Peyer's patch (tissue), 4 donors: Measurements from ENCODE around the gene ANKRD34B. TPM values are rescaled to one million over a fixed set of nuclear protein-coding genes. Genes with fewer than 3 reads are reported as not detected.
"Not testable (repeated sequence)": the region's sequence is repeated elsewhere in the genome, so short reads cannot be mapped to it uniquely, and the experiment has no call there.

Experiments used
- DNase-seq, 3 donors: peaks; one replicate each; pipeline ENCODE4 v3.0.0-alpha.2; 2017 to 2019
- H3K27ac ChIP-seq, 4 donors: fragments of 200-600 bp; sonication (generic); one replicate each; pipeline ENCODE4 v1.5.1; 2016 to 2019
- H3K27me3 ChIP-seq, 2 donors: fragments of 200-600 bp; sonication (generic); one replicate each; pipeline ENCODE4 v1.5.1; 2019
- H3K36me3 ChIP-seq, 3 donors: fragments of 200-600 bp; sonication (generic); one replicate each; pipeline ENCODE4 v1.5.1; 2016 to 2019
- H3K4me1 ChIP-seq, 4 donors: fragments of 200-600 bp; sonication (generic); one replicate each; pipeline ENCODE4 v1.5.1; 2016 to 2019
- H3K4me3 ChIP-seq, 4 donors: fragments of 200-600 bp; sonication (generic); 1 replicate in 3 of 4; 2 replicates in 1 of 4; pipeline ENCODE4 v1.5.1; 2016 to 2019; ENCODE audit warnings: mild to moderate bottlenecking in 1 of 4
- H3K9me3 ChIP-seq, 4 donors: fragments of 200-600 bp; sonication (generic); one replicate each; pipeline ENCODE4 v1.5.1; 2016 to 2019; ENCODE audit warnings: mild to moderate bottlenecking in 1 of 4
- CTCF ChIP-seq, 6 experiments: fragments of 450-650 bp in 4 of 6; fragments of 200-600 bp in 2 of 6; sonication (generic) in 1 of 6; IDR thresholded peaks; one replicate each; pipeline ENCODE4 v1.5.1; 2017 to 2019; ENCODE audit warnings: antibody characterized with exemption in 6 of 6, mild to moderate bottlenecking in 3 of 6, moderate library complexity in 1 of 6
- POLR2A ChIP-seq, 2 donors: fragments of 450-650 bp; IDR thresholded peaks; one replicate each; pipeline ENCODE4 v1.5.1; 2017; ENCODE audit warnings: antibody characterized with exemption in 2 of 2, mild to moderate bottlenecking in 2 of 2, moderate library complexity in 2 of 2
- total RNA-seq, 4 donors: library from RNA; depleted of rRNA; stranded (reverse); fragments of >200 nt; gene quantifications; one replicate each; pipeline ENCODE4 v1.1.0, GENCODE V29; 2016

Gene ANKRD34B
- total RNA-seq, 4 donors from 2014 or later: not detected

- TF ChIP-seq POLR2A (IDR thresholded peaks at IDR 0.05) (no peak), CTCF (IDR thresholded peaks at IDR 0.05) (no peak)
- Histone ChIP-seq H3K27me3 (no peaks in the 10 kb centered on the region), H3K4me1 (no peaks in the 10 kb centered on the region), H3K36me3 (no peaks in the 10 kb centered on the region), H3K27ac (no peak overlapping the region), H3K9me3 (no peaks in the 10 kb centered on the region), H3K4me3 (no peak overlapping the region)
- DNase-seq: no peak
Measured at GRCh38 chr5:80584770-80585169, 14.7 kb upstream of the ANKRD34B start.

GRCh38 chr5:80580291-80580690 lies 10.2 kb upstream of the ANKRD34B start:
- H3K4me1 ChIP-seq, H3K36me3 ChIP-seq, H3K9me3 ChIP-seq, H3K27me3 ChIP-seq, DNase-seq, H3K27ac ChIP-seq, H3K4me3 ChIP-seq: not testable (repeated sequence)

GRCh38 chr5:80579050-80579449 lies 9.0 kb upstream of the ANKRD34B start:
- Histone ChIP-seq H3K27me3 (no peaks in the 10 kb centered on the region), H3K4me1 (no peaks in the 10 kb centered on the region), H3K9me3 (no peaks in the 10 kb centered on the region), H3K36me3 (no peaks in the 10 kb centered on the region), H3K27ac (no peak overlapping the region), H3K4me3 (no peak overlapping the region)
- no peak for DNase-seq
- no peak for TF ChIP-seq POLR2A (IDR thresholded peaks at IDR 0.05)
- TF ChIP-seq CTCF (IDR thresholded peaks at IDR 0.05): no peak

GRCh38 chr5:80577707-80578106 lies 7.6 kb upstream of the ANKRD34B start:
- Histone ChIP-seq H3K36me3 (no peaks in the 10 kb centered on the region), H3K27ac (no peak overlapping the region), H3K9me3 (no peaks in the 10 kb centered on the region), H3K27me3 (no peaks in the 10 kb centered on the region), H3K4me3 (no peak overlapping the region), H3K4me1 (no peaks in the 10 kb centered on the region)
- DNase-seq: no peak
- no peak for TF ChIP-seq CTCF (IDR thresholded peaks at IDR 0.05)
- no peak for TF ChIP-seq POLR2A (IDR thresholded peaks at IDR 0.05)

- H3K9me3 ChIP-seq: no peaks in the 10 kb centered on the region
- TF ChIP-seq CTCF (IDR thresholded peaks at IDR 0.05) (no peak), POLR2A (IDR thresholded peaks at IDR 0.05) (no peak)
- no peak overlapping the region for H3K4me3 ChIP-seq
- no peaks in the 10 kb centered on the region for H3K36me3 ChIP-seq
- H3K4me1 ChIP-seq: no peaks in the 10 kb centered on the region
- H3K27me3 ChIP-seq: no peaks in the 10 kb centered on the region
- H3K27ac ChIP-seq: no peak overlapping the region
- no peak for DNase-seq
Measured at GRCh38 chr5:80576383-80576782, 6.3 kb upstream of the ANKRD34B start.

- H3K27me3 ChIP-seq: peaks cover 0 to 13% of the 10 kb centered on the region in 2 donors
Measured at GRCh38 chr5:80573062-80573461, 3.0 kb upstream of the ANKRD34B start.

More at GRCh38 chr5:80573062-80573461, 3.0 kb upstream of the ANKRD34B start:
- TF ChIP-seq POLR2A (IDR thresholded peaks at IDR 0.05) (no peak), CTCF (IDR thresholded peaks at IDR 0.05) (no peak)
- Histone ChIP-seq H3K36me3 (no peaks in the 10 kb centered on the region), H3K4me1 (peaks cover 0 to 17% (median 7%) of the 10 kb centered on the region in 4 donors), H3K27ac (no peak overlapping the region), H3K9me3 (no peaks in the 10 kb centered on the region), H3K4me3 (no peak overlapping the region)
- DNase-seq: no peak
